Loucy (cell line): Measurements from ENCODE around the gene CDH8.

Experiments used
- H2AFZ ChIP-seq: fragments of 200-600 bp; sonication (generic); 2 replicates; pipeline ENCODE4 v1.6.0; 2016; ENCODE audit warnings: antibody characterized with exemption, mild to moderate bottlenecking, low read length, moderate library complexity
- H3F3A ChIP-seq: fragments of 200-600 bp; 2 replicates; pipeline ENCODE4 v1.6.0; 2016; ENCODE audit warnings: antibody characterized with exemption, low read depth, mild to moderate bottlenecking
- H3K27me3 ChIP-seq: fragments of 200-600 bp; sonication (generic); 2 replicates; pipeline ENCODE4 v1.6.1; 2014; ENCODE audit warnings: low read length, mild to moderate bottlenecking; ENCODE audit not compliant: insufficient read depth, poor library complexity, severe bottlenecking
- H3K36me3 ChIP-seq: fragments of 200-600 bp; sonication (generic); 2 replicates; pipeline ENCODE4 v1.6.1; 2016; ENCODE audit warnings: low read length; ENCODE audit not compliant: insufficient read depth
- H3K4me1 ChIP-seq: fragments of 200-600 bp; sonication (generic); 2 replicates; pipeline ENCODE4 v1.5.1; 2014; ENCODE audit warnings: low read length, mild to moderate bottlenecking; ENCODE audit not compliant: insufficient read depth, poor library complexity, severe bottlenecking
- H3K4me2 ChIP-seq: fragments of 200-600 bp; sonication (generic); 2 replicates; pipeline ENCODE4 v1.6.0; 2014; ENCODE audit warnings: antibody characterized with exemption, low read length, low read depth, mild to moderate bottlenecking; ENCODE audit not compliant: poor library complexity, severe bottlenecking
- H3K4me3 ChIP-seq: fragments of 200-600 bp; sonication (generic); 2 replicates; pipeline ENCODE4 v1.5.1; 2014; ENCODE audit warnings: low read length, mild to moderate bottlenecking, mixed read lengths; ENCODE audit not compliant: poor library complexity, severe bottlenecking
- H3K79me2 ChIP-seq: fragments of 200-600 bp; sonication (generic); 2 replicates; pipeline ENCODE4 v1.6.1; 2014; ENCODE audit warnings: low read length; ENCODE audit not compliant: insufficient read depth
- H3K9ac ChIP-seq: fragments of 200-600 bp; sonication (generic); 2 replicates; pipeline ENCODE4 v1.6.0; 2014; ENCODE audit warnings: mild to moderate bottlenecking, low read depth, low read length, moderate library complexity; ENCODE audit not compliant: poor library complexity, severe bottlenecking
- H3K9me2 ChIP-seq: fragments of 200-600 bp; sonication (generic); replicated peaks from 2 replicates; pipeline ENCODE4 v1.6.1; 2016; ENCODE audit warnings: low read depth, low read length, mixed read lengths
- H3K9me3 ChIP-seq: fragments of 200-600 bp; sonication (generic); 2 replicates; pipeline ENCODE4 v1.6.1; 2014; ENCODE audit warnings: mild to moderate bottlenecking, antibody characterized with exemption, low read length, low read depth; ENCODE audit not compliant: insufficient read depth
- H4K20me1 ChIP-seq: fragments of 200-600 bp; sonication (generic); 2 replicates; pipeline ENCODE4 v1.6.0; 2014; ENCODE audit warnings: antibody characterized with exemption, low read length, mild to moderate bottlenecking; ENCODE audit not compliant: insufficient read depth, poor library complexity, severe bottlenecking
- CTCF ChIP-seq: fragments of 200-600 bp; sonication (generic); conservative IDR thresholded peaks from 2 replicates; pipeline ENCODE4 v1.5.1; 2014; ENCODE audit warnings: mild to moderate bottlenecking, antibody characterized with exemption, low read length
- EZH2phosphoT487 ChIP-seq: fragments of 200-600 bp; IDR thresholded peaks from 2 replicates; pipeline ENCODE4 v1.6.1; 2018; ENCODE audit warnings: antibody characterized with exemption, mild to moderate bottlenecking, moderate library complexity, borderline replicate concordance

Gene CDH8

DNA sequence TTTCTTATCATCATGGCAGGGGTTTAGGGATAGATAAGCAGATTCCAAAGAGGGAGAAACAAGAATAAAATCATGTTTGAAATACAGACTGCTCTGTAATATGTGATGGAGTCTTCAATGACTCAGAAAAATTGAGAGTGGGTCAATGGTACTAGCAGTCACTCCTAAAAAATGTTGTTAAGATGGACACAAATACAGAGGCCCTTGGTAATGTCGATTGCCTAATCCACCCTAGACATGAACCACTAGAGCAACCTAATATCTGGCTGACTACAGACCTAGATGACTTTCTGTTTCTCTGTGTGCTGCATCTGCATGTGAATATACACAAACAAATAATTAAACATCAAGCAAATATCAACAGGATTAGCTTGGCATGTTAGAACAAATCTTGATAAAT lies 135.8 kb downstream of the CDH8 start:
- H3F3A ChIP-seq: no peaks in the 10 kb centered on the region
- no peak overlapping the region for H3K9ac ChIP-seq
- H3K79me2 ChIP-seq: no peaks in the 10 kb centered on the region
- H3K4me2 ChIP-seq: no peak overlapping the region
- no peak overlapping the region for H2AFZ ChIP-seq
- H3K4me1 ChIP-seq: no peaks in the 10 kb centered on the region
- no peak overlapping the region for H3K4me3 ChIP-seq
- TF ChIP-seq CTCF (no peak), EZH2phosphoT487 (no peak)
- H3K9me3 ChIP-seq: no peaks in the 10 kb centered on the region
- no peaks in the 10 kb centered on the region for H3K9me2 ChIP-seq
- no peaks in the 10 kb centered on the region for H4K20me1 ChIP-seq
- no peaks in the 10 kb centered on the region for H3K36me3 ChIP-seq
- H3K27me3 ChIP-seq: no peaks in the 10 kb centered on the region

- H3K36me3 ChIP-seq: no peaks in the 10 kb centered on the region
- no peaks in the 10 kb centered on the region for H3F3A ChIP-seq
- H4K20me1 ChIP-seq: no peaks in the 10 kb centered on the region
- H3K79me2 ChIP-seq: no peaks in the 10 kb centered on the region
- no peak overlapping the region for H3K4me3 ChIP-seq
- H3K9me3 ChIP-seq: no peaks in the 10 kb centered on the region
- no peak overlapping the region for H3K4me2 ChIP-seq
- no peak overlapping the region for H2AFZ ChIP-seq
- TF ChIP-seq EZH2phosphoT487 (no peak), CTCF (no peak)
- no peaks in the 10 kb centered on the region for H3K27me3 ChIP-seq
- H3K9ac ChIP-seq: no peak overlapping the region
- no peaks in the 10 kb centered on the region for H3K4me1 ChIP-seq
- no peaks in the 10 kb centered on the region for H3K9me2 ChIP-seq
These were observed 138.6 kb downstream of the CDH8 start for GRCh38 chr16:61897657-61898056.

DNA sequence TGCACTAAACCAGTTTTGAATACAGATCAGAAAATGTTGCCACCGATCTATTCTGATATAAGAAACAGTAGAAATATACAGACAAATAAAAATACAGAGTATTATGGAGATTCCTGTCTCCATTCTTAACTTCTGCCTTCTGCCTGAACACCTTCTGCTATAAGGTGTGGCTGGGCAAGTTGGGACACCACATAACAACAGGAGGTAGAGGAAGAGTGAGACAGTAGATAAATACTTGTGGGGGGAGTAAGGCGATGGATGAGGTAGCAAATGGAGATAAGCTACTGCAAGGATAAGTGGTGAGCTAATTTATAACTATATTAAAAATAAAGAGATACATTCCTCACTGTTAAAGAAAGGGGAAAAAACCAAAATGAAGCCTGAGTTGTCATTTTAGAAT lies 143.7 kb downstream of the CDH8 start:
- H3K36me3 ChIP-seq: no peaks in the 10 kb centered on the region
- TF ChIP-seq EZH2phosphoT487: no peak
- no peak for TF ChIP-seq CTCF
- no peaks in the 10 kb centered on the region for H3K4me1 ChIP-seq
- H3K9me3 ChIP-seq: no peaks in the 10 kb centered on the region
- no peak overlapping the region for H3K9ac ChIP-seq
- H3K27me3 ChIP-seq: no peaks in the 10 kb centered on the region
- H3F3A ChIP-seq: no peaks in the 10 kb centered on the region
- no peak overlapping the region for H2AFZ ChIP-seq
- H3K4me2 ChIP-seq: no peak overlapping the region
- no peaks in the 10 kb centered on the region for H3K79me2 ChIP-seq
- no peak overlapping the region for H3K4me3 ChIP-seq
- H4K20me1 ChIP-seq: no peaks in the 10 kb centered on the region
- no peaks in the 10 kb centered on the region for H3K9me2 ChIP-seq
